Effector CD4-positive, alpha-beta T cell (primary cell): ENCODE data around the gene ACOT12.
"Not testable (repeated sequence)": the region's sequence is repeated elsewhere in the genome, so short reads cannot be mapped to it uniquely, and the experiment has no call there.

Source experiments
- DNase-seq: peaks from one replicate; pipeline ENCODE4 v3.0.0-alpha.2; 2020

Gene ACOT12

DNA sequence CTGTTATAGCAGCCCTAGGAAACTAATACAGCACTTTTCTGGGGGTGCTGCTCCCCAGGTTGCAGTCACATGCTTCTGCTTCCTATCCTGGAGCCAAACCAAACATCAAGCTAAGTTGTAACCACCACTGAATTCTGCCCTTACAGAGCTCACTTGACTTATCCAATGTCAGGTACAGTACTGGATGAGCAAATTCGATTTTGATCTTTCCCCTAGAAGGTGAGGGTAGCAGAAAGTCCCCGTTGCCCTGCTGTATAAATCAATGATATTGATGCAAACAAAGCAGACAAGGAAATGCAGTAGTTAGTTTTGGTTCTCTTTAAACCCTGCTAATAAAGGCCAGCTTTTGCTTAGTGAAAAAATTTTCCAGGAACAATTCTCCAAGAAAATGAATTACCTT, 56.1 kb downstream of the ACOT12 start:
- DNase-seq, result no peak

- no peak for DNase-seq
These were observed 57.4 kb downstream of the ACOT12 start for GRCh38 chr5:81336556-81336955.

DNA sequence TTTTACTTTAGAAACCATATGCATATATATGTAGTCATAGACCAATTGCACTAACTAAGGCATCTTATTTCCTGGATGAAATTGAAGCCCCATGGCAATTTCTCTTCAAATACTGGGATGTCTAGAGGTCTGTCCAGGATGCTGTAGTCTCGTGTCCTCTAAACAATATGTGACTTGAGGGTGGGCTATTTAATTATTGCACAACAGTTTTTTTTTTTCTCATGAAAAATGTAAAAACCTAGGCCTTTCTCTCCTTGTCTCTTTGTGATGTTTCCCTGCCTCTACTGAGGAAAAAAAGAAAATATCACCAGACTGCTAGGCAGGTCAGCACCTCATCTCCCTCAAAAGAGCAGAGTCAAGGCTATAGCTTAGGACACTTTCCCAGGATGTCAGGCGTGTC, 58.0 kb downstream of the ACOT12 start:
- DNase-seq, result no peak

DNA sequence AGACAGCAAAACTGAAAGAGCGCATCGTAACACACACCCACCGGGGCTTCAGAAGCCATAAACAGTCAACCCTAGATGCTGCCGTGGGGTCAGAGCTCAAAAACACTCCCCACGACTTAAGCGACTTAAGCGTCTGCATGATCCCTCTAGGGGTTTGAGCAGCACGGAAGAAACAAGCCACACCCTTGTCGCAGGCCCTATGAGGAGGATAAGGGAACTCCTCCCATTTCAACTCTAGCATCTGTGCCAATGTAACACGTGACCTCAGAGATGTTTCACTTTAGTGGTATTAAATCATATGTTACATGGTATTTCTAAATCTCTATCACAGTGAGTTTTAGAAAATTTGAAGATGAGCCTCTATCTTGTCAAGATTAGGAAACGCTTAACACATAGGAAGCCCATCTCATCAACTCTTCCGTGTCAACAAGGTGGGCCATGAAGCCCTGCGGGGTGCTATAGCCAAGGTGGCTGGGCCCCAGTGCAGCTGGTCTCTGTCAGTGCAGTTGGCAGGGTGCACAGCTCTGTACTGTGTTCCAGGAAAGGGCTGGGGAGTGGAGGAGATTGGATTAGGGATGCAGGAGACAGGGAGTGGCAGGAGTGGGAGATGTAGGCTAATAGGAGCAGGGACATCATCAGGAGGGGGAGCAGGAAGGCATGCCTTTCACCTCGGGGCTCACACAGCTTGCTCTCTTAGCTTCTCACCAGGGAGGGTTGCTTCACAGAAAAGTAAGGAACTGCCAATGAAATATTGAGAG, 59.5 kb downstream of the ACOT12 start:
- DNase-seq, result no peak

GRCh38 chr5:81326554-81326953, 67.4 kb downstream of the ACOT12 start:
- no peak for DNase-seq

DNA sequence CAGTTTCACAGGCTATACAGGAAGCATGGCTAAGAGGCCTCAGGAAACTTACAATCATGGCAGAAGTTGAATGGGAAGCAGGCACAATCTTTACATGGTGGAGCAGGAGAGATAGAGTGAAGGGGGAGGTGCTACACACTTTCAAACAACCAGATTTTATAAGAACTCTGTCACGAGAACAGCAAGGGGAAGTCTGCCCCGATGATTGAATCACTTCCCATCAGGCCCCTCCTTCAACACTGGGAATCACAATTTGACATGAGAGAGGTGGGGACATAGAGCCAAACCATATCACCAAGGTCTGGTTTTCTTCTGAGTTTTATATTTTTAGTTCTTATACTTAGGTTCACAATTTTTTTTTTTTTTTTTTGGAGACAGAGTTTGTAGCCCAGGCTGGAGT, 76.4 kb downstream of the ACOT12 start:
- DNase-seq, result no peak

DNA sequence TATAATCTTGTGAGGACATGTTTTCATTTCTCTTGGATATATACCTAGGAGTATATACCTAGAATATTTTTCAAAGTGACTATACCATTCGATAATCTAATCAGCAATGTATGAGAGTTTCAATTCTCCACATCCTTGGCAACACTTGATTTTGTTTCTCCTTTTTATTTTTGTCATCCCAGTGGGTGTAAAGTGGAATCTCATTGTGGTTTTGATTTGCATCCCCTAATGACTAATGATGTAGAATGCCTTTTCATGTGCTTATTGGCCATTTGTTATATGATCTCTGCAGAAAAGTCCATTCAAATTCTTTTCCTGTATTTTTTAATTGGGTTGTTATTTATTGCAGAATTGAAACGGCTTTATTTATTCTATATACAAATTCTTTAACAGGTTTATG, 77.4 kb downstream of the ACOT12 start:
- DNase-seq, result no peak

DNA sequence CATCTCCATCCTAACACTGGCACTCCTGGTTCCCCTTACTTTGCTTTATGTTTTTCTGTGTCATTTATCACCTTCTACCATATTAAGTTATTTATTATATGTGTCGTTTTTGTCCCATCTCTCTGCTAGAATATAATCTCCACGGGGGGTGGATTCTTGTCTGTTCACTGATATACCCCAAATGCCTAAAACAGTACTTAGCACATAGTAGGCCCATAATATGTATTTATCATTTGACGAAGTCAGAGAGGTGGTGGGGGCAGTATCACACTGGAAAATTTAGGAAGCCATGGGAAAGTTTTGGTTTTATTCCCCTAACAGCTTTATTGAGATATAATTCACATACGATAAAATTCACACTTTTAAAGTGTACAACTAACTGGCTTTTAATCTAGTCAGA, 78.1 kb downstream of the ACOT12 start:
- no peak for DNase-seq

- no peak for DNase-seq
These were observed 78.6 kb downstream of the ACOT12 start for GRCh38 chr5:81315336-81315735.

DNA sequence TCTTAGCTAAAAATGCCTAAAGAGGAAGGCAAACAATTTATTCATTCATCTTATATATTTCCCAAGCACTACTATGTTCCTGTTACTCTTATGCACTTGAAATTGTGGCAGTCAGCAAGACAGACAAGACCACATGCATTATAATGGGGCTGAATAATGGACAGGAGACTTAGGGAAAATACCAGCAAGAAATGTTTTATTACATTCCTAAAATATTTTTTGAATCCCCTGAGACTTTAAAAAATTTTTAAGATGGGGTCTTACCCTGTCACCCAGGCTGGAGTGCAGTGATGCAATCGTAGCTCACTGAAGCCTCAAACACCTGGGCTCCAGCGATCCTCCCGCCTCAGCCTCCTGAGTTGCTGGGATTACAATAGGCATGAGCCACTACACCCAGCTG, 79.4 kb downstream of the ACOT12 start:
- no peak for DNase-seq

- no peak for DNase-seq
These were observed 80.2 kb downstream of the ACOT12 start for GRCh38 chr5:81313686-81314085.

DNA sequence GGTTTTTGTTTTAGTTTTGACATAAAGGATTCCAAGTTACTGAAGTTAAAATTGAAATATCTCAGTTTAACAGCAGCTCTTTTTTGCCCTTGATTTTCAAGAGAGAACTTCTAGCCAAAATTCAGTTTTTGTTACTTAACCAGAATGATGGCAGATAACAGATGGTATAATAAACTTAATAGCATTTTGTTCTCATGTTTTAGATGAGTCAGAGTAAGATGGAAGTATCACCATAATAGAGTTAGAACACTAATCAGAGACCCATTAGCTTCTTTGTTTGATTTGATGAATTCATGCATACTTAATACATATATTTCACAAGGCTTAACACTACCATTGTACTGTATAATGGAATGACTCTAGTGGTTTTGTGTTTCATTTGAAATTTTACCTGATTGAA, 80.7 kb downstream of the ACOT12 start:
- no peak for DNase-seq

GRCh38 chr5:81310402-81311063, 83.4 kb downstream of the ACOT12 start:
- no peak for DNase-seq

DNA sequence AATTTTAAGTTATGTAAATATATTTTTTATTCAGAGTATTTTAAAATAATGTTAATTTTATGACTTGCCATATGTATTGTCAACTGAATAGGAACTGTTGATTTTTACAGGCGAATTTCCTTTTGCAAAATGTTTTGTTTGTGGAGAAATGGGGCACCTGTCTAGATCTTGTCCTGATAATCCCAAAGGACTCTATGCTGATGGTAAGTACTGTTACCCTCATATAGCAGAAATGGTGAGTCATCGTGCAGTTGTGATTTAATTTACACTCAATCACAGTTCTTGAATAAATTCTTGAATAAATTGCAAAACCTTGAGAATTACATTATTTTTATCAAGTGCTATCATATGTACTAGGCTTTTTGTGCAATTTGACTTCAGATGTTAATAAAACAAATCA, 85.1 kb downstream of the ACOT12 start:
- DNase-seq, result no peak

DNA sequence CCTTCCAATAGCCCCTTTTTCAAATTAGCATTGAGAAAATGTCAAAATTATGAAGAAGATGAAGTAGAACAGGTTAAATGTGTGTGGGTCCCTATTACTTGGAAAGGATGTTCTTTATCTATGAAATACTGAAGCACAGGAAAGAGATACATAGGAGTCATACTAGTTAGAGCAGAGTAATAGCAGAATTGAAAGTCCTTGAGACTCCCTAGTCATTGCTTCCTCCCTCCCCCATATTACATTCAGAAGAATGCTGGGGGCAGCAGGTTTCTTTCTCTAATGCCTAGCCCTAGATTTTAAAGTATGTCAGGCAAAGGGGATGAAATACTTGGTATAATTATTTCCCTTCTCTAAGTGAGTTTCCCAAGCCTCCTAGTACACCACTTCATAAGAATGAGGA, 88.1 kb downstream of the ACOT12 start:
- DNase-seq, result no peak

GRCh38 chr5:81303563-81303962, 90.4 kb downstream of the ACOT12 start:
- no peak for DNase-seq

DNA sequence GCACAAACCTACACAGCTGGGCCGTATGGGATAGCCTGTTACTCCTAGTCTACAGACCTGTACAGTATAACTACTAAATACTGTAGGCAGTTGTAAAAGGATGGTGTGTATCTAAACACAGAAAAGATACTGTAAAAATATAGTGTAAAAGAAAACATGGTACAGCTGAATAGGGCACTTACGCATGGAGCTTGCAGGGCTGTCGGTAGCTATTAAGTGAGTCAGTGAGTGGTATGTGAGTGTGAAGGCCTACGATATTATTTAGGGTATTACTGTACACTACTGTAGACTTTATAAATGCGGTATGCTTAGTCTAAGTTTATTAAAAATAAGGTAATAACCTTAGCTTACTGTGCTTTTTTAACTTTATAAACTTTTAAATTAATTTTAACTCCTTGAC, 91.3 kb downstream of the ACOT12 start:
- DNase-seq, result no peak

GRCh38 chr5:81301271-81302015, 92.5 kb downstream of the ACOT12 start, which contains the start of gene ZCCHC9:
ZCCHC9 (plus strand) TSS chr5:81301587; CDS start chr5:81304758, 3,171 bp downstream.
- DNase-seq, result peak; percentile 92

- no peak for DNase-seq
These were observed 93.0 kb downstream of the ACOT12 start for GRCh38 chr5:81300921-81301270.

DNA sequence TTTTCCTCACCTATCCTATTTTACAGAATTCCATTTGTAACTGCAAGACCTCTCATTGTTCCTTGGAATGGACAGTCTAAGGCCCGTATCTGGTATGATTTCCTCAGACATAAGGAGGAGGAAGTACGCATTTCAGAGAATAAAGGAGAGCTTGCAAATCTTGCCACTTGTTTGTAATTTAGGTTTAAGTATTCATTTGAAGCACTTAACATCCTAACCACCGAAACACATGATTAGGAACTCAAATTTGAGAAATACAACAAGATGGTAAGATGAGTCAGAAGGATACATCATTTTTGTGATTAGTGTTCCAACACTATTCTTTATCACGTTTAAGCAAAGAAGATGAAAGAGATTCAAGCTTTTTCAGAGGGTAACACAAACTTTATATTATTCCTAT, 96.4 kb downstream of the ACOT12 start:
- no peak for DNase-seq

GRCh38 chr5:81294021-81294420, 99.9 kb downstream of the ACOT12 start:
- DNase-seq, result not testable (repeated sequence)

DNA sequence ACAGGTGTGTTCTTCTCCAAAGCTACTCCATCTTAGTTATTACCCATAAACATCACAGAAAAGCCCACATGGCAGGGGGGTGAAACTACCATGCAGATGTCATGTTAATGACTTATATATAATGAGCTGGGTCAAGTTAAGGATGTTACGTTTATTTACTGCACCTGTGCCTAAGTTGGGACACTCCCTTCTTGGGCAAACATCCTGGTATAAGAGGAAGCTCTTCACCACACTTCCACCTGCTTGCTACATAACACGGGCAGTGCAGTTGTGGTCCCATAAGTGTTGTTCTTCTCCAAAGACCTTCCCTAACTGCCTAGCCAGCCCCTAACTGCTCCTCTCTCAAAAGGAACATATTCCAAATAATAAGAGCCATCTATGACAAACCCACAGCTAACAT, 101.8 kb downstream of the ACOT12 start:
- no peak for DNase-seq

DNA sequence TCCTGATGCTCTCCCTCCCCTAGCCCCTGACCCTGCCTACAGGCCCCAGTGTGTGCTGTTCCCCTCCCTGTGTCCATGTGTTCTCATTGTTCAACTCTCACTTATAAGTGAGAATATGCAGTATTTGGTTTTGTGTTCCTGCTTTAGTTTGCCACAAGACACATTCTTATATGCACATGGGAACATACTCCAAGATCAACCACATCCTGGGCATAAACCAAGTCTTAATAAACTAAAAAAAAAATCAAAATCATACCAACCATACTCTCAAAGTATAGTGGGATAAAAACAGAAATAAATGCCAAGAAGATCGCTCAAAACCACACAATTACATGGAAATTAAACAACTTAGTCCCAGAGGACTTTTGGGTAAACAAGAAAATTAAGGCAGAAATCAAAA, 103.8 kb downstream of the ACOT12 start:
- no peak for DNase-seq

GRCh38 chr5:81288021-81288433, 105.9 kb downstream of the ACOT12 start:
- no peak for DNase-seq
